Epithelial cell of proximal tubule (primary cell): ENCODE data around the gene BMAL2. TPM values are rescaled to one million over a fixed set of nuclear protein-coding genes. Genes with fewer than 3 reads are reported as not detected.

ENCODE experiments used
- DNase-seq: peaks from one replicate; pipeline ENCODE4 v3.0.0-alpha.2; 2011; ENCODE audit warnings: low read depth
- H3K4me3 ChIP-seq: 2 replicates; pipeline ENCODE4 v1.5.1; 2011; ENCODE audit warnings: low read depth, mild to moderate bottlenecking, low read length
- total RNA-seq: library from RNA; depleted of rRNA; stranded (reverse); fragments of >200 nt; gene quantifications from 2 replicates; pipeline ENCODE4 v1.2.3, GENCODE V29; 2015
- TF ChIP-seq, protein P1 (sequence below): conservative IDR thresholded peaks from 2 replicates; pipeline ENCODE4 v1.5.1; 2012; ENCODE audit warnings: low read depth, mild to moderate bottlenecking, low read length

Gene BMAL2
- total RNA-seq, 1 donor from 2014 or later: 27.4 TPM

DNA sequence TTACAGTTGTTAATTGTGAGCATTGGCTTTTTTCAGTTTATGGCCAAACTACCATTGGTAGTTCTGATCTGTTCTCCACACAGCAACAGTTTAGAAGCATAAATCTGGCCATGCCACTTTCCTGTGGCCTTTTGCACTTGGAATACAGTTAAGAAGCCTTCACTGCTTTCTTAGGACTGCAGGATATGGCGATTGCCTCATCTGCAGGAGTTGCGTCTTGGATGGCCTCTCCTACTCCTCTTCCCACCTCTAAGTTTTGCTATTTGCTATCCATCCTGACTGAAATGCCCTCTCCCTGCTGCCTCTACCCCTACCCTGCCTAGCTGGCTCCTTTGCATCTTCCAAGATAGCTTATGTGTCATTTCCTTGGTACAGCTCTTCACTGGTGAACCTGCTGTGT is 12.8 kb upstream of the BMAL2 start:
- no peak overlapping the region for H3K4me3 ChIP-seq
- DNase-seq: no peak
- TF ChIP-seq, protein P1, sequence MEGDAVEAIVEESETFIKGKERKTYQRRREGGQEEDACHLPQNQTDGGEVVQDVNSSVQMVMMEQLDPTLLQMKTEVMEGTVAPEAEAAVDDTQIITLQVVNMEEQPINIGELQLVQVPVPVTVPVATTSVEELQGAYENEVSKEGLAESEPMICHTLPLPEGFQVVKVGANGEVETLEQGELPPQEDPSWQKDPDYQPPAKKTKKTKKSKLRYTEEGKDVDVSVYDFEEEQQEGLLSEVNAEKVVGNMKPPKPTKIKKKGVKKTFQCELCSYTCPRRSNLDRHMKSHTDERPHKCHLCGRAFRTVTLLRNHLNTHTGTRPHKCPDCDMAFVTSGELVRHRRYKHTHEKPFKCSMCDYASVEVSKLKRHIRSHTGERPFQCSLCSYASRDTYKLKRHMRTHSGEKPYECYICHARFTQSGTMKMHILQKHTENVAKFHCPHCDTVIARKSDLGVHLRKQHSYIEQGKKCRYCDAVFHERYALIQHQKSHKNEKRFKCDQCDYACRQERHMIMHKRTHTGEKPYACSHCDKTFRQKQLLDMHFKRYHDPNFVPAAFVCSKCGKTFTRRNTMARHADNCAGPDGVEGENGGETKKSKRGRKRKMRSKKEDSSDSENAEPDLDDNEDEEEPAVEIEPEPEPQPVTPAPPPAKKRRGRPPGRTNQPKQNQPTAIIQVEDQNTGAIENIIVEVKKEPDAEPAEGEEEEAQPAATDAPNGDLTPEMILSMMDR: no peak

DNA sequence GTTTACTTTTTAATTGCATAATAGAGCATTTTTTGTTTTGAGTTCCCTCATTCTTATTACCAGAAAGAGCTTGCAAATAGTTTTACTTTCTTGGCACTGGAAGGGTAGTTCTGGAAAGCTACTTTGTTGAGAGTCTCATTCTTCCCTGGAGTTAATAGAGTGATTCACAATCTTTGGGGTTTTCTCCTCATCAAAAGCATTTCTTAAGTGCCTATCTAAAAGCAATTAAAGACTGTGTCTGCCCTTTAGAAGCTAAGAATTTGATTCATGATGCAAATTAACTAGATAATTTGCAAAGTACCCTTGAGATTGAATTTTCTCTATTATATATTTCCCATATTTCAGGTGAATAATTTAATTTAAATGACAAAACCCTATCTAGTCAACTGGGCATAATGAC is 8.1 kb upstream of the BMAL2 start:
- TF ChIP-seq, protein P1: no peak
- no peak for DNase-seq
- H3K4me3 ChIP-seq: no peak overlapping the region

DNA sequence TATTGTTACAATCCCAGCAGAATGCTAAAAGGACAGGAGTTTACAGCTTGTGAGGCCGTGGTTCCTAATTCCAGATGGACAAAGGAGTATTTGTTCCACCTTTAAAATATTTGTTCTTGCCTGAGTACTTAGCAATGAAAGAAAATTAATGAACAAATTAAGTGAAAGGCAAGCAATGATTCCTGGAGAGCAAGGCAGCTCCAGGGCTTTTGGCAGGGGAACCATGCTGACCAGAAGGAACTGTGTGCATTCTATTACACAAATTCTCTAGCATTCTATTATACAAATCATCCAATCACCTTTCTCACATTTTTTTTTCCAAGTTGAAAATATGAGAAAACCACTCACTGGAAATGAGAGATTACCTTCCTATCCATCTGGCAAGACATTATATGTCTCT is 1.8 kb upstream of the BMAL2 start:
- no peak overlapping the region for H3K4me3 ChIP-seq
- TF ChIP-seq, protein P1: no peak
- DNase-seq: no peak

DNA sequence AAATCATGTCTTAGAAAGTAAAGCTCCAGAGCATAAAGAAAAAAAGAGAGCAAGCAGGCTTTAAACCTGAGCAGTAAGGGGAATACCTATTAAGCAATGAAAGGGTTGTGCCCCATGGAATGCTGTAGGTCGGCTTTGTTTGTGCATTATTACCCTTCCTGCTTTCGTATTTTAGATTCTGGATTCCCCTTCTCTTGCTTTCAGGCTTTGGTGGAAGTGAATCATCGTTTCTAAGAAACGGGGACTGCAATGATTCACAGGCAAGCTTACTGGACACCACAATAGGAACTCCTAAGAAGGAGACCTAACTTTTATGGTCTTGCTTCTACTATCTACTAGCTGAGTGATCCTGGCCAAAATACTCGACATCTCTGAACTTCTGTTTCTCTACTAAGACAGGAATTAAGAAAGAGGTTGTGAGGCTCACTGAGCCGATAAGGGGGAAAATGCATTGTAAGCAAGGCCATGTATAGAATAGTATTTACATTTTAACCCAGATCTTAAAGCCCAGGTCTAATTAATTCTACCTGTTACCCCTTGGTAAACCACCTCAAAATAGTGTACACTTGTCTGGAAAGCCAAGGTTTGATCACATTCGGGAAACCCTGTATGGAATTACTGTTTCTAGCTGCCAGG is 1.2 kb upstream of the BMAL2 start:
- H3K4me3 ChIP-seq: no peak overlapping the region
- TF ChIP-seq, protein P1: no peak
- peak; percentile 99 for DNase-seq

DNA sequence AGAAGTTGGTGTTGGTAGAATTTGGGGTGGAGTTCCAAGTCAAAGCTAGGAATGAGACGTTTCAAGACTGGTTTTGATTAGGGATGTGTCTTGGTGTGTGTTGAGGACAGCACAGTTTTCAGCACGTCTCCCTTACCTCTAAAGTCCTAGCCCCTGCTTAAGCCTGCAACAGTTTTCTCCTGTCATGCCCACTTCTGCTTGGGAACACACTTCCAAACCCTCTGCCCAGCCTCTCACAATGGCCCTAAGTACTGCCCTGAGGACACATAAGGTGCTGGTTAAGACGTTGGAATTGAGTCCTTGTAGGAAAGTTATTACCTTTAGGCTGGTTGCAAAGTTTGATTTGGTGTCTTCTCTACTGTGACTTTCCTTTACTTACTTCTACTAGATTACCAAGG is 710 bp upstream of the BMAL2 start:
- H3K4me3 ChIP-seq: peak overlapping the region; percentile 73
- TF ChIP-seq, protein P1: no peak
- DNase-seq: no peak

DNA sequence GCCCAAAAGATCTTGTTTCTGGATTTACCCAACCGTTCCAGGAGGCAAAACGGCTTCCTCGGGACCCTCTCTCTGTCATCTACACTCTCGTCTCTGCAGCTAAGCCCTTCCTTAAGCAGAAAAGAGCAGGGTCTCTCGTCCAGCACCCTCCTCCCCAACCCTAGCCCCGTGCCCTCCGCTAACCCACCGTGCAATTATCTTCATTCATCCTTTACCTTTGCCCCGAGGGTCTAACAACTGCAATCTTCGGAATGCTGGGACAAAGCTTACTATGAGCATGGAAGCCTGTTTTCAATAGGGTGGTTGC is 276 bp upstream of the BMAL2 start:
- TF ChIP-seq, protein P1: no peak
- H3K4me3 ChIP-seq: peak overlapping the region; percentile 73
- no peak for DNase-seq

DNA sequence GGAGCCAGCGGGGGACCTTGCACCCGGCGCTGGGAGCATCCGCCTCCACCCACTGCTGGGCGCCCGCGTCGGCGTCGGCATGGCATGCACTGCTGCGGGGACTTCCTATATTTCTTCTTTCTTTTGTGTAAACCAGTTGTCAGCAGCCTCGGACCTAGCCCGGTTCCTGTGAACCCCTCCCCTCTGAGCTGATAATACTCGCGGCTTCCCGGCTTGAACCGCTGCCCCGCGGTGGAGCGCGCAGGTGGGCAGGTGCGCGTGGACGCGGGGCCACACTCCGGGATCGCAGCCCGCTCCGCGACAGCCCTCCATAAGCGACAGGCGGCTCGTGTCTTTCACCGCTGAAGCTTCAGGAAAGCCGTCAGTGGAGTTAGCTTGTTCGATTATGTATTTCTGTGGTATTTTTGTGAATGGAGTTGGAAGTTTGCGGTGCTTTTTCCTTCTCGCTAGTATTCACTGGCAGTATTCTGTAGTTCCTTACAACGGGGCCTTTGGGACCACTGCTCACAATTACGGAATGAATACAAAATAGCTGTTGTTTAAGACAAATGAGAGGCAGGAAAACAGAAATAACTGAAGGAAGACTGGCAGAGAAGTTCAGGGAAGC is 870 bp downstream of the BMAL2 start:
- no peak for DNase-seq
- TF ChIP-seq, protein P1: no peak
- H3K4me3 ChIP-seq: peak overlapping the region; percentile 73
